ENCODE results near the gene FYCO1.
"Not testable (repeated sequence)": the region's sequence is repeated elsewhere in the genome, so short reads cannot be mapped to it uniquely, and the experiment has no call there.

The FYCO1 gene

DNA sequence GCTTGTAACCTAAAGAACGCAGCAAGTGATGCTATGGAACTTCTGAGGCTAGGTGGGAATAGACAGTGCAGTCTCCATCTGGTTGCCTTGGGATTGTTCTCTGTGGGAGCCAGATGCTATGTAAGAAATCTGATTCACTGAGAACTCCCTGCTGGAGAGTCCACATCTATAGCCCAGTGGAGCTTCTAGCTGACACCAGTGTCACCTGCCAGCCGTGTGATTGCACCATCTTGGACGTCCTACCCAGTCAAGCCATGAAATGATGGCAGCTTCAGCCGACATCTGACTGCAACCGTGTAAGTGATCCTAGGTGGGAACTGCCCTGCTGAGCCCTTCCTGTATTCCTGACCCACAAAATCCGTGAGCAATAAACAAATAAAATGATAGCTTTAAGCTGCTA lies 12.4 kb upstream of the FYCO1 start:
- DNase-seq, result no peak

DNA sequence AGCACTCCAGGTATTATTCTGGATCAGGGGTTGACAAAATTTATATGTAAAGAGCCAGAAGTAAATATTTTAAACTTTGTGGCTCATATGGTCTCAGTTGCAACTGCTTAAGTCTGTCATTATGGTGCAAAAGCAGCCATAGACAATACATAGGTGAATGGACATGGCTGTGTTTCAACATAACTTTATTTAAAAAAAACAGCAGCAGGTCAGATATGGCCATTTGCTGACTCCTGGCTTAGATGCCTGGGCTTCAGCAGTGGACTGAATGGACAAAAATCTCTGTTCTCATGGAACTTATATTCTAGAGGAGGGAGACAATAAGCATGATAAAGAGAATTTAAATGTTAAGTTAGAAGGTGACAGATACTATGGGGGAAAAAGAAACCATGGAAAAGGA lies 11.7 kb upstream of the FYCO1 start:
- DNase-seq, result no peak

DNA sequence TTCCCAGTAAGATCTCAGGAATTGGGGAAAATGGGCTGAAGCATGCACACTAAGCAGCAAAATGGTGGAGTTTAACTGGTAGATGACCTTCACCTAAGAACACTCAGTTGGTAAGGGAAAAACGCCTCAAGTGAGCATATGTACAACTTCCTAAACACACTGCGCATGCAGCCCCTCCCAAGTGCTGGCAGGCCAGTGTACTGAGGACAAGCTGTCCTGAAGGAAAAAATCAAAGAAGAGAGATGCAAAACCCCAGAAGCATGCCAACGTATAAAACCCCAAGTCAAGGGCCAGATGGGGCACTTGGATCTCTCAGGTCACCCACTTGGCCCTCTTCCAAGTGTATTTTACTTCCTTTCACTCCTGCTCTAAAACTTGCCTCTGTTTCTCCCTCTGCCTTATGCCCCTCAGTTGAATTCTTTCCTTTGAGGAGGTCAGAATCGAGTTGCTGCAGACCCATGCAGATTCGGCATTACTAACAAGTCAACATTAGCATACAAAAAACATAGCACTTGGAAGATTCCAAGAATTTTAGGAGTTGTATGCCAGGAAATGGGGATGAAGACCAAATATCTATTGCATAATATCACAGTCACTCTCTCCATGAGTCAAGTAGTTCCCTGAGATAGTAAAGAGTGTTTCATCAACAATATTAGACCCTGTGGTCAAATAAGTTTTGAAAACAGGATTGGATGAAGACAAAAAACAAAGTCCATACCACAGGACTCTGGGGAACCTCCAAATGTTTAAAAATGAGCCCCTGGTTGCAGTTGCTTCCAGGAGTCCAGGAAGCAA lies 10.8 kb upstream of the FYCO1 start:
- DNase-seq, result no peak

DNA sequence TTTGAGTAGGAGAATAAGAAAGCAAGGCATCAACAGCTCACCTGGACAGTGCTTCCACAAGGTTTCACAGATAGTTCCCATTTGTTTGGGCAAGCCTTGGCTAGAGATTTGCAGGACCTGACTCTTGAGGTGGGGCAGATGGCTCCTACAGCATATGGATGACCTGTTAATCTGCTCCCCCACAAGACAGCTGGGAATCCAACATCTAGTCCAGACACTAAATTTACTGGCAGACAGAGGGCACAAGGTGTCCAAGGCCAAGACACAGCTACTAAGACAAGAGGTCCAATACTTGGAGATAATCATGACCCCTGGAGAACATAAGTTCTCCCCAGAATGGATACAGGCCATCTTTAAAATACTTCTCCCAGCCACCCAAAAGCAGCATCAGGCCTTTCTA lies 8.1 kb upstream of the FYCO1 start:
- DNase-seq, result not testable (repeated sequence)

DNA sequence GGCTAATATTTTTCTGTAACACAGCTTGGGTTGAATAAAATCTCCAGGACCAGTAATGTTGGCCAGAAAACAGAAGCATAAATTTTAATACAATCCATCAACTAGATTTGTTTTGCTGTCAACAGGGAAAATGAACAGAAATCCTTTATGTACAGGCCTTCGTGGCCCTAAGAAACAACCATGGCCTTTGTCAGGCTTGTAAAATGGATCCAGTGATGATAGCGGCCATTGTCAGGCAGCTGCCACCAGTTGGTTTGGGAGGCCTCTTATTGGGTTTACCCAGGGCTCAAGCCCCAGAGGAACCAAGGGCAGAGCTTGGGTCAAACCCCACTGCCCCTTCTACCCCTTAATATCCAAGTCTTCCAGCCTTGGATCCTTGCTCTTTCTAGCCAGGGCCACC lies 5.6 kb upstream of the FYCO1 start:
- no peak for DNase-seq

DNA sequence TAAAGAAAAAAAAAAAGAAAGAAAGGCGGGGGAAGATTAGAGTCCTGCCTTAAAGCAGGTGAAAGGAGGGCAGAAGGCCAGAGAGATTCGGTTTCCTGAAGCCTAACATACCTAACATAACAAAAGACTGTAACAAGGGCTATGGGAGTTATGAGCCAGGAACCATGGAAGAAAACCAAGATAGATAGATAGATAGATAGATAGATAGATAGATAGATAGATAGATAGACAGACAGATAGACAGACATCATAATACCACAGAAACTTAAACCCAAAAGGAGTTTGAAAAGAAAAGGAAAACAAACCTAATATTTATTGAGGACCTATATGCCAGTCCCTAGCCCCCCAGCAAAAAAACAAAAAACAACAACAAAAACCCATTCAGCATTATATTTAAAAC lies 2.3 kb upstream of the FYCO1 start:
- no peak for DNase-seq

GRCh38 chr3:45997499-45997898 lies 1.9 kb upstream of the FYCO1 start:
- not testable (repeated sequence) for DNase-seq

- DNase-seq, result peak; percentile 72
Observed at GRCh38 chr3:45994419-45995235, 997 bp downstream of the FYCO1 start.

DNA sequence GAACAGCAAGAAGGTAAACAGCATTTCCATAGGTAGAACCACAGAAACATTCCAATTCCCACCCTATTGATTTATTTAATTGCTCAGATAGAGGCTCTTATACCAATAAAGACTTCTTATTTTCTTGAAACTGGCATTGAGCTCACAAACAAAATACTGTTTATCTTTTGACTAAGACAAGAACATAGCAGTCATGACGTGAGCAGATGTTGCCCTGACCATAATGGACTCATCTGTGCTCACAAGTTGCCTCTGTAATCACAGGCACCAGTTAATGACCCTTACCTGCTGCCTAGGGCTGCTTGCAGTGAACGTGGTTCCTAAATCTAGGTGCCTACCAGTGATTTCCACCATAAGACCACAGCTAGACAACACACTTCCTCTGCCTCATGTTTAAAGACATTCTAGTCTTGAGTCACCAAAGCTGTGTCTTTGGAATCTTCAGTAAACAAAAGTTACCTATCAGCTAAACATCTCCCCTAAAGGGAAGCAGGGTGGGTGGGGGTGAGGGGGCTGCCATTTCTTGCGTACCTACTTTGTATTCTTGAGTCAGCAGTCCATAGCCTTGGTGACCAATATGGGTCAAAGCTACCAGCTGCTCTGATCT lies 2.1 kb downstream of the FYCO1 start:
- peak; percentile 59 for DNase-seq

GRCh38 chr3:45992821-45993221 lies 2.8 kb downstream of the FYCO1 start:
- DNase-seq, result no peak

DNA sequence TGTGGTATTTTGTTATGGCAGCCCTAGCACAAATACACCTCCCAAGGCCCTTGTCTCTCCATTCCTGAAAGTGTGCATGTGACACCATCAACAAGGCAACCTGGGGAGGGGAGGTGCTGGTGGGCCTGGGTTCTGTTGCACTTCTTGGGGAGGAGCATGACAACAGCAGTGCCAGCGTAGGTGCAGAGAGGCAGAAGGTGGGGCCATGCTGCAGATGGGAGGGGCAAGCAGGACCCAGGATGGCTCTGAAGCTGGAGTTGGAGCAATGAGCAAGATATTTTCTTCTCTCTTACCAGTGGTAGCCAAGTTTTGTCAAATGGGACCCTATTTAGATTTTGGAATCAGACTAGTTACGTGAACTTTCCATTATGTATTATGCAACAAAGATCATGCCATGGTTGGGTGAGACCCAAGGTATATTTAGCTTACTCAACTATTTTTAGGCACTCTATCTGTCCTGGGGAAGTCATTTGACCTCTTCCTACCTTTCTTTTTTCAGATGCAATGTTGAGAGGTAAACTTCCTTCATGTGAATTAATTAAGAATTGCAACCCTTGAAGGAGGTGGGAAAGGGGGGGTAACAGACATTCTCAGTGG lies 3.4 kb downstream of the FYCO1 start:
- no peak for DNase-seq

- no peak for DNase-seq
Observed at GRCh38 chr3:45991341-45991740, 4.3 kb downstream of the FYCO1 start.

DNA sequence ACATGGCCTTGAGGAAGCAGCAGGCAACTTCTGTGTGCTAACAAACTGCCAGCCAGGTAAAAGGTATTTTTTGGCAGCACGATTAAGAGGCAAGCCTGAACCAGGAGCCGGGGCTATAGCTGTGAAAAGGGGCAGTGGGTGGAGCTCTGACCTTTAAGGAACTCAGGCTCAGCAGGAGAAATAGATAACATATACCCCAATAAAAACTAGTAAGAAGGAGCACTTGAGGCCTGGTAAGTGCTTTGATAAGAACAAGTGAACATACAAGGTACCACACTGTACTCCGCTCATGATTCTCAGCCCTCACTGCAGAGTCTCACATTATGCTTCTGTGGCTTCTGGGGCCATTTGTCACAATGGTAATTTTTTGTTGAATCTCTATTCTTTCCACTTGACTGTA lies 5.4 kb downstream of the FYCO1 start:
- DNase-seq, result no peak

DNA sequence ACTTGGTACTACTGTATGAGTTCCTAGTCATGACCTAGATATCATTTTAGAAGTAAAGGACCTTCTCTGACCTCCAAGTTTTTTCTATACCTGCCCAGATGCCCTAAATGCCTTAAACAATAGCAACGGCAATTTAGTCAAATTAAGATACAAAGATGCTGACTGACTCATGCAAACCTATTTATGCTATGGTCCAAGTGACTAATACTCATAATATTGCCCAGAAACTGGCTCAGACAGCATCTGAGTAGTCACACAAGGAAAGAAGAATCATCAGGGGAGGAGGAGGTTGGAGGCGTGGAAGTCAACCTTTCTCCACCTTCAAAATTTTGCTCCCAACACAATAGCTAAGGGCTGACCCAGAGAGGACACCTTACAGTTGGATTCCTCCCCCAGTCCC lies 6.8 kb downstream of the FYCO1 start:
- no peak for DNase-seq

DNA sequence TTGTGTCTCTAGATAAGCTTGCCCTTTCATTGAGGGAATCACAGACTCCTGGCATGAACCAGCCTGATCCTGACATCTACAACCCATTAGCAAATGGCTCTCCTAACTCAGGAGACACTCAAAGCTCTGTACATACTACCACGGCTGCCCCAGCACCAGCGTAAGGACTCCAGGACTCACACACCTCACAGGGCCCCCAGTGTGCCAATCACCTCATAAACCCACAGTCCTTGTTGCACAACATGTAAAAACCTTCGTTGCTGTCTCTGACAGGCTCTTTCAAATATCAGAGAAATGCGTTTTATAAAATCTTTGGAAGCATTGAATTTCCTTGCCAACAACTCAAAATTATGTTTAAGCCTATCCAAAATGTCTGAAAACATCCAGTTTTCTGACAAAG lies 7.3 kb downstream of the FYCO1 start:
- no peak for DNase-seq

DNA sequence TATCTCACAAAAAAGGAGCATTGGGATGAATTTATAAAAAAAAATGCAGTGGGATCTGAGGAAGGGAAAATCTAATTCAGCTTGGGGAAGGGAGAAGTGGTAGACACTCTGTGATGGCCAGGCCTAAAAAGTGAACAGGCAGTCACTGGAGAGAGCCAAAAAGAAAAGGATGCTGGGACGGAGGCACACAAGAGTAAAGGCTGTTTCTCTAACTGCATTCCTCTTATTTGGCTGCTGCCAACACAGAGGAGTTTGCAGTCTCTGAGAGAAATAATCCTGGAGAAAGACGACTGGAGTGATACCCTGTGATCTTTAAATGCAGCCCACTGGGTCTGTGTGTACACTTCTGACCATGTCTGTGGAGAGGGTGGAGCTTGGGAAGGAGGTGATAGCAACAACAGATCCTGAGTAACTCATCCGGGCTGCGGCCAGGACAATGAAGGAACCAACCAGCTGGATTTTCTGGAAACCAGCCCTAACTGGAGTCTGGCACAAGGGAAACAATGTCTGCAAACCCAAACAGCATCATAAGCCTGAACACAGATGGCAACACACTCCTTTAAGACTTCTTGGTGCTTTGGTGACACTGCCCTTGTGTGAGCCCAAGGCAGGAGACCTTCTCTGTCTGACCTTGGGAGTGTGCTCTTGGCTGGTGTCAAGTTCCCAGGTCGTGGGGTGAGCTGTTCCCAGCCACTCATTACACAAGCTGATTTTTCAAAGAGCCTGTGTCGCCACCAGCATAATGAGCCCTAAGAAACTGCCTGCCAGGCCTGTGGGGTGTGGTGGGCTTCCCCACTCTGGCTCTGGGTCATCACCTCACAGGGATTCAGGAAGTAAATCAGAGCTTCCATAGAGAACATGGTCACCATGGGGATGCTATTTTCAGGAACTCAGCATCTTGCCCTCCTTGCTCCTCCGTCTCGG lies 8.0 kb downstream of the FYCO1 start:
- DNase-seq, result no peak

GRCh38 chr3:45986303-45986982 lies 9.2 kb downstream of the FYCO1 start:
- no peak for DNase-seq

DNA sequence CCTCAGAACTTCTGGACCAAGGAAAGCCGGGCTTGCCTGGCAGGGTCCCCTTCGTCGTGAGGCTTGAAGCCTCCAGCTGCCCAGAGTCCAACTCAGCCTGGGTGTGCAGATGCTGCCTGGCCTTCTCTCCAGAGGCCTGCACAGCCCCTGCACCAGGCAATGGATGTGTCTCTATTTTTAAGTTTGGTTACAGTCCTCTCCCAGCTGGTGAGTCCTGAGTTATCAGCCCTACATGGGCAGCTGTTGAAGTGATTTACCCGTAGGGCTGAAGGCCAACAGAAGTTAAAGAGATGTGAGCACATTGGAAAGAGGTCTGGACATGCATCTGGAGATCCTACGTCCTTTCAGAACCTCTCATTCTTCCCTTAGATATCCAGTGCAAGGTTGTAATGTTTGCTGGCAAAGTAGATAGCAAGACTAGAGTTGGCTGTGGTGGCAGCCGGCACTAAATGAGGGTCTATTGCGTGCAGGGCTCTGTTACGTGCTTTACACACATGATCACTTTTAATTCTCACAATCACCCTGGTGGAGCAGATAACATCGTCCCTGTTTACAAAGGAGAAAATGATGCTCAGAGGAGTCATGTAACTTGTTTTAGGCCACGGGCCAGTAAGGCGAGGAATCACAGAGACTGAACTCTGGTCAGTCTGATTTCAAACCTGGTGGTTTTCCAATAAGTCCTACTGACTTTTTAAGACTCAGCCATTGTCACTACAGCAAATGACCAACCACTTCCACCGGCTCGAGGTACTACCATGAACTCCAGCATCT lies 9.9 kb downstream of the FYCO1 start:
- no peak for DNase-seq

GRCh38 chr3:45984331-45985312 lies 11.0 kb downstream of the FYCO1 start:
- DNase-seq, result no peak

DNA sequence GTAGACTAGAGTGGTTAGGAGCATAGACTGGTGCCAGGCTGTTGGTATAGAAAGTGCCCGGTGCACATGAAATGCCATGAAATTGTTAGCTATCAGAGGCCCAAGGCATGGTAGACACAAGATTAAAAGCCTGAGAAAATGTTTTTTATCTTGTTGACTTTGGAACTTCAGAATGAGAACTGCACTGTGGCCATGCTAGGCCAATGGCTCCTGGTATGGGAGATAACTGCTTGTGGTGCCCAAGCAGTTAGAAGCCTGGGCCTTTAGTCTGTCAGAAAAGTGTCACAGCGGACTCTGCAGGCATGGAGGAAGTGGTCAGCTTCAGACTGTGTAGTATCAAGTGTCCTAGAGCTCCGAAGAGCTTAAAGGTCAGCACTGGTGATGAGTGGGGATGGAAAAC lies 11.9 kb downstream of the FYCO1 start:
- no peak for DNase-seq
